Endothelial cell of umbilical vein (primary cell): ENCODE measurements around the gene ARNT2. TPM values are rescaled to one million over a fixed set of nuclear protein-coding genes. Genes with fewer than 3 reads are reported as not detected.

Experiments used
- BruUV-seq: library from RNA; stranded (reverse); fragments of 400-500 nt; replicated peaks from 2 replicates; lab custom pipeline; 2021; lab: Mats Ljungman, UMichigan
- CTCF ChIA-PET: fragments of 300-600, 350-600 bp; sonication (Branson Sonifier 250); formaldehyde crosslinking; loops from one replicate; lab custom pipeline; 2021; ENCODE audit warnings: antibody characterized with exemption, inconsistent platforms; lab: Charles Lee
- POLR2A ChIA-PET: fragments of 300-600, 350-600 bp; sonication (Branson Sonifier 250); formaldehyde crosslinking; loops from one replicate; lab custom pipeline; 2021; ENCODE audit warnings: antibody characterized with exemption, inconsistent platforms; lab: Charles Lee
- DNase-seq: peaks from one replicate; pipeline ENCODE4 v3.0.0-alpha.2; 2011; ENCODE audit warnings: low read depth, low spot score
- FAIRE-seq: peaks from 2 replicates; lab custom pipeline; 2011; peaks lifted over from hg19 to GRCh38; lab: Jason Lieb, UNC
- H2AFZ ChIP-seq: 2 replicates; pipeline ENCODE4 v1.6.0; 2012; ENCODE audit warnings: low read depth, low read length, control low read depth, inconsistent platforms
- H3K27ac ChIP-seq: 2 replicates; pipeline ENCODE4 v1.5.1; 2011; ENCODE audit warnings: low read depth, mild to moderate bottlenecking, control low read depth, low read length, moderate library complexity; ENCODE audit not compliant: insufficient read depth
- H3K27me3 ChIP-seq, 2 experiments: 2 replicates each; pipeline versions ENCODE4 v1.6.0 to v1.6.1; 2011; ENCODE audit warnings: low read length in 2 of 2, mixed read lengths in 1 of 2; ENCODE audit not compliant: control insufficient read depth in 2 of 2, insufficient read depth in 2 of 2
- H3K36me3 ChIP-seq, 2 experiments: 2 replicates in 1 of 2; 3 replicates in 1 of 2; pipeline ENCODE4 v1.5.1; 2011; ENCODE audit warnings: low read length in 2 of 2, mild to moderate bottlenecking in 1 of 2, moderate library complexity in 1 of 2; ENCODE audit not compliant: control insufficient read depth in 2 of 2, insufficient read depth in 2 of 2; ENCODE audit errors: extremely low read depth in 1 of 2
- H3K4me1 ChIP-seq: 3 replicates; pipeline ENCODE4 v1.5.1; 2011; ENCODE audit warnings: mild to moderate bottlenecking, low read length; ENCODE audit not compliant: control insufficient read depth, insufficient read depth; ENCODE audit errors: extremely low read depth
- H3K4me2 ChIP-seq: 2 replicates; pipeline ENCODE4 v1.6.1; 2011; ENCODE audit warnings: low read length, control low read depth, mixed read lengths; ENCODE audit not compliant: insufficient read depth
- H3K4me3 ChIP-seq, 3 experiments: fragments of 200-600 bp in 1 of 3; sonication (generic), shearing (Covaris generic) in 1 of 3; replicated peaks in 1 of 3; 2 replicates each; pipeline ENCODE4 v1.5.1; 2011 to 2016; ENCODE audit warnings: control low read depth in 3 of 3, low read length in 3 of 3, mild to moderate bottlenecking in 2 of 3, inconsistent platforms in 1 of 3, low read depth in 1 of 3, moderate library complexity in 1 of 3; ENCODE audit not compliant: insufficient read depth in 1 of 3
- H3K79me2 ChIP-seq: 2 replicates; pipeline ENCODE4 v1.6.0; 2012; ENCODE audit warnings: low read length, inconsistent platforms; ENCODE audit not compliant: control insufficient read depth, insufficient read depth
- H3K9ac ChIP-seq: replicated peaks from 2 replicates; pipeline ENCODE3; 2011; ENCODE audit warnings: low read length, control low read depth; ENCODE audit not compliant: insufficient read depth; ENCODE audit errors: extremely low read depth
- H3K9me1 ChIP-seq: replicated peaks from 3 replicates; pipeline ENCODE4 v1.6.0; 2011; ENCODE audit warnings: mild to moderate bottlenecking, low read length; ENCODE audit not compliant: control insufficient read depth, insufficient read depth; ENCODE audit errors: extremely low read depth
- H3K9me3 ChIP-seq: replicated peaks from 2 replicates; pipeline ENCODE4 v1.5.1; 2012; ENCODE audit warnings: low read length, inconsistent platforms; ENCODE audit not compliant: control insufficient read depth, insufficient read depth
- H4K20me1 ChIP-seq: replicated peaks from 2 replicates; pipeline ENCODE3; 2011; ENCODE audit warnings: mild to moderate bottlenecking, low read length; ENCODE audit not compliant: control insufficient read depth, insufficient read depth; ENCODE audit errors: extremely low read depth
- EZH2 ChIP-seq: IDR thresholded peaks from 2 replicates; pipeline ENCODE4 v1.6.1; 2012; ENCODE audit warnings: borderline replicate concordance, low read depth, mild to moderate bottlenecking, moderate library complexity, low read length, inconsistent platforms; ENCODE audit not compliant: severe bottlenecking
- FOS ChIP-seq: IDR thresholded peaks from 2 replicates; pipeline ENCODE4 v1.6.1; 2011; ENCODE audit warnings: mild to moderate bottlenecking, low read length, moderate library complexity, borderline replicate concordance; ENCODE audit not compliant: insufficient read depth
- GATA2 ChIP-seq: IDR thresholded peaks from 2 replicates; pipeline ENCODE4 v1.7.0; 2011; ENCODE audit warnings: low read depth, mild to moderate bottlenecking, moderate library complexity, mixed read lengths, low read length; ENCODE audit not compliant: insufficient read length, insufficient read depth
- JUN ChIP-seq: IDR thresholded peaks from 2 replicates; pipeline ENCODE4 v1.6.1; 2011; ENCODE audit warnings: borderline replicate concordance, low read depth; ENCODE audit not compliant: insufficient read length, insufficient read depth
- MYC ChIP-seq: IDR thresholded peaks from one replicate; pipeline ENCODE4 v1.6.1; 2011; ENCODE audit warnings: mild to moderate bottlenecking, low read depth, low read length
- POLR2A ChIP-seq: IDR thresholded peaks from 2 replicates; pipeline ENCODE4 v1.6.1; 2012; ENCODE audit warnings: low read depth, mild to moderate bottlenecking, control low read depth, low read length
- POLR2AphosphoS5 ChIP-seq: IDR thresholded peaks from 2 replicates; pipeline ENCODE4 v1.6.1; 2012; ENCODE audit warnings: low read depth, mild to moderate bottlenecking, control low read depth, low read length, moderate library complexity; ENCODE audit not compliant: insufficient read depth
- dilution Hi-C: fragments of 300-500 bp; cut with MboI; formaldehyde crosslinking; loops from one replicate; pipeline ENCODE4 v1.15.0; 2019; ENCODE audit warnings: low sequenced_read_pairs; ENCODE audit not compliant: extremely low pct_ligation_motif_present
- intact Hi-C: fragments of 100-400 bp; cut with micrococcal nuclease; formaldehyde crosslinking; loops from one replicate; pipeline ENCODE4 v1.10.0; 2022
- polyA plus RNA-seq, 4 experiments: library from polyadenylated mRNA; depleted of rRNA in 3 of 4; stranded (reverse) in 3 of 4; unstranded in 1 of 4; fragments of >200 nt; gene quantifications; 2 replicates each; pipeline versions ENCODE4 v1.2.1 to v1.2.3, GENCODE V29; 2011 to 2012; ENCODE audit warnings: missing spikeins in 1 of 4
- total RNA-seq: library from RNA; stranded (reverse); gene quantifications from 2 replicates; pipeline ENCODE4 v1.2.3, GENCODE V29; 2021
- TF ChIP-seq, protein P1 (sequence below), 2 donors: IDR thresholded peaks; 1 replicate in 1 of 2; 2 replicates in 1 of 2; pipeline ENCODE4 v1.5.1; 2011; ENCODE audit warnings: low read length in 2 of 2, mild to moderate bottlenecking in 2 of 2, moderate library complexity in 2 of 2, control low read depth in 1 of 2, inconsistent platforms in 1 of 2, low read depth in 1 of 2; ENCODE audit not compliant: insufficient read depth in 1 of 2; ENCODE audit errors: extremely low read depth in 1 of 2
- TF ChIP-seq, protein P2 (sequence below): IDR thresholded peaks from 2 replicates; pipeline ENCODE4 v1.6.1; 2011; ENCODE audit not compliant: insufficient read depth, insufficient read length

Gene ARNT2
- total and polyA plus RNA-seq, 2 donors (not counting 3 experiments of a cell fraction or from before 2014, with no cell fraction given), result 0.03 to 0.20 TPM

DNA sequence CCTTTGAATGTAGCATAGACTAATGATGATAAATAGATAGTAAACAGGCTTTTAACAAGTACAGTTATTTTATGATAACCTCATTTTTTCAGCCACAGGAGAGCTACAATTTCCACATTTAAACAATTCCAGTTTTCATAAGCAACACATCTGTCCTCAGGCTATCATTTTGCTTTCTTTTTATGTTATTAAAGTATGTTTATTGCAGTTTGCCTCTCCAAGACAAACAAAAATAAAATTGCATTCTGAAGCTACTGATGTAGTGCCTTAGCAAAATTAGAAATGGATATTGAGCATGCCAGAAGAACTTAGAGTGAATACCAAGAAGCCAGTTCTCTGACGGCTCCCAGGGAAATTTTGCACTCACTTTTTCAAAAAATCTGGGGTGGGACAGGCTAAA lies 150.4 kb downstream of the ARNT2 start:
- Histone ChIP-seq H3K79me2 (no peaks in the 10 kb centered on the region), H3K27me3 (no peaks in the 10 kb centered on the region), H3K27ac (no peak overlapping the region), H2AFZ (no peak overlapping the region), H3K9ac (no peak overlapping the region), H3K4me2 (no peak overlapping the region), H4K20me1 (no peaks in the 10 kb centered on the region), H3K4me3 (no peak overlapping the region), H3K4me1 (no peaks in the 10 kb centered on the region), H3K9me3 (no peaks in the 10 kb centered on the region), H3K36me3 (no peaks in the 10 kb centered on the region), H3K9me1 (no peaks in the 10 kb centered on the region)
- FAIRE-seq (no peak), DNase-seq (no peak)
- dilution Hi-C loops, result loop anchor here (25.0 kb wide), 1 partner anchor 158 kb away; no protein-coding TSS in a partner anchor
- BruUV-seq, result no TSS peak
- intact Hi-C loops, result no loop called here
- POLR2A ChIA-PET, result no interaction called here
- CTCF ChIA-PET, result interaction anchor here (2.4 kb wide), 1 partner anchor 222 kb away, joined by 6 read pairs; no protein-coding TSS in a partner anchor
- TF ChIP-seq, protein P1, sequence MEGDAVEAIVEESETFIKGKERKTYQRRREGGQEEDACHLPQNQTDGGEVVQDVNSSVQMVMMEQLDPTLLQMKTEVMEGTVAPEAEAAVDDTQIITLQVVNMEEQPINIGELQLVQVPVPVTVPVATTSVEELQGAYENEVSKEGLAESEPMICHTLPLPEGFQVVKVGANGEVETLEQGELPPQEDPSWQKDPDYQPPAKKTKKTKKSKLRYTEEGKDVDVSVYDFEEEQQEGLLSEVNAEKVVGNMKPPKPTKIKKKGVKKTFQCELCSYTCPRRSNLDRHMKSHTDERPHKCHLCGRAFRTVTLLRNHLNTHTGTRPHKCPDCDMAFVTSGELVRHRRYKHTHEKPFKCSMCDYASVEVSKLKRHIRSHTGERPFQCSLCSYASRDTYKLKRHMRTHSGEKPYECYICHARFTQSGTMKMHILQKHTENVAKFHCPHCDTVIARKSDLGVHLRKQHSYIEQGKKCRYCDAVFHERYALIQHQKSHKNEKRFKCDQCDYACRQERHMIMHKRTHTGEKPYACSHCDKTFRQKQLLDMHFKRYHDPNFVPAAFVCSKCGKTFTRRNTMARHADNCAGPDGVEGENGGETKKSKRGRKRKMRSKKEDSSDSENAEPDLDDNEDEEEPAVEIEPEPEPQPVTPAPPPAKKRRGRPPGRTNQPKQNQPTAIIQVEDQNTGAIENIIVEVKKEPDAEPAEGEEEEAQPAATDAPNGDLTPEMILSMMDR (IDR thresholded peaks at IDR 0.05; ENCODE audit: extremely low read depth in 1 of 2, insufficient read depth in 1 of 2, low read depth in 1 of 2, low read length in 2 of 2), result no peak
- TF ChIP-seq, protein P2, sequence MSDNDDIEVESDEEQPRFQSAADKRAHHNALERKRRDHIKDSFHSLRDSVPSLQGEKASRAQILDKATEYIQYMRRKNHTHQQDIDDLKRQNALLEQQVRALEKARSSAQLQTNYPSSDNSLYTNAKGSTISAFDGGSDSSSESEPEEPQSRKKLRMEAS, result no peak
- TF ChIP-seq JUN, result no peak
- no peak for TF ChIP-seq POLR2AphosphoS5
- TF ChIP-seq FOS, result no peak
- no peak for TF ChIP-seq GATA2
- no peak for TF ChIP-seq MYC
- no peak for TF ChIP-seq POLR2A
- no peak for TF ChIP-seq EZH2
